CD14-positive monocyte (primary cell): ENCODE results near the gene POU2AF1. TPM values are rescaled to one million over a fixed set of nuclear protein-coding genes. Genes with fewer than 3 reads are reported as not detected.

Source experiments
- DNase-seq, 3 donors: peaks; one replicate each; pipeline ENCODE4 v3.0.0-alpha.2; 2011 to 2022
- H2AFZ ChIP-seq: 2 replicates; pipeline ENCODE4 v1.6.0; 2012; ENCODE audit warnings: mild to moderate bottlenecking, low read depth, low read length, inconsistent platforms; ENCODE audit not compliant: insufficient read depth, poor library complexity, severe bottlenecking
- H3K27ac ChIP-seq, 2 donors: 1 replicate in 1 of 2; 2 replicates in 1 of 2; pipeline ENCODE4 v1.5.1; 2012 to 2013; ENCODE audit warnings: low read length in 2 of 2, control low read depth in 1 of 2, inconsistent platforms in 1 of 2, low read depth in 1 of 2, mild to moderate bottlenecking in 1 of 2
- H3K27me3 ChIP-seq, 2 donors: one replicate each; pipeline versions ENCODE4 v1.6.0 to v1.6.1; 2011 to 2013; ENCODE audit warnings: low read length in 2 of 2; ENCODE audit not compliant: control insufficient read depth in 2 of 2, insufficient read depth in 2 of 2
- H3K36me3 ChIP-seq, 2 donors: replicated peaks in 1 of 2; 1 replicate in 1 of 2; 2 replicates in 1 of 2; pipeline versions ENCODE4 v1.5.1 to v1.6.1; 2012 to 2013; ENCODE audit warnings: low read length in 2 of 2, control low read depth in 1 of 2, inconsistent platforms in 1 of 2, mild to moderate bottlenecking in 1 of 2; ENCODE audit not compliant: insufficient read depth in 2 of 2, control insufficient read depth in 1 of 2
- H3K4me1 ChIP-seq, 2 donors: 1 replicate in 1 of 2; 2 replicates in 1 of 2; pipeline versions ENCODE4 v1.5.1 to v1.6.1; 2012 to 2013; ENCODE audit warnings: low read length in 2 of 2, control low read depth in 1 of 2, inconsistent platforms in 1 of 2, mild to moderate bottlenecking in 1 of 2, moderate library complexity in 1 of 2; ENCODE audit not compliant: insufficient read depth in 2 of 2, control insufficient read depth in 1 of 2
- H3K4me2 ChIP-seq: replicated peaks from 2 replicates; pipeline ENCODE3; 2012; ENCODE audit warnings: low read length, moderate library complexity, mild to moderate bottlenecking; ENCODE audit not compliant: poor library complexity, severe bottlenecking; ENCODE audit errors: extremely low read depth
- H3K4me3 ChIP-seq, 3 experiments: fragments of 200-600 bp in 1 of 3; sonication (generic) in 1 of 3; replicated peaks in 1 of 3; 1 replicate in 2 of 3; 2 replicates in 1 of 3; pipeline ENCODE4 v1.5.1; 2011 to 2013; ENCODE audit warnings: low read length in 3 of 3, mild to moderate bottlenecking in 3 of 3, control low read depth in 2 of 3, low read depth in 2 of 3, inconsistent platforms in 1 of 3, moderate library complexity in 1 of 3
- H3K79me2 ChIP-seq: 2 replicates; pipeline ENCODE4 v1.6.0; 2012; ENCODE audit warnings: mild to moderate bottlenecking, control low read depth, inconsistent platforms, low read length, moderate library complexity; ENCODE audit not compliant: insufficient read depth
- H3K9ac ChIP-seq: 2 replicates; pipeline ENCODE4 v1.6.0; 2017; ENCODE audit warnings: low read length, mild to moderate bottlenecking; ENCODE audit not compliant: insufficient read depth, poor library complexity, severe bottlenecking
- H3K9me3 ChIP-seq, 2 donors: replicated peaks in 1 of 2; 1 replicate in 1 of 2; 2 replicates in 1 of 2; pipeline versions ENCODE4 v1.5.1 to v1.6.1; 2012 to 2013; ENCODE audit warnings: low read length in 2 of 2, control low read depth in 1 of 2; ENCODE audit not compliant: control insufficient read depth in 1 of 2, insufficient read depth in 1 of 2
- H4K20me1 ChIP-seq: 2 replicates; pipeline ENCODE4 v1.6.0; 2012; ENCODE audit warnings: mild to moderate bottlenecking, low read length, control low read depth, moderate library complexity; ENCODE audit not compliant: insufficient read depth
- H3K27ac Mint-ChIP-seq, 7 donors: one replicate each; pipeline ENCODE4 v1.8.0; 2020; ENCODE audit warnings: mild to moderate bottlenecking in 7 of 7, mixed read lengths in 7 of 7, moderate library complexity in 6 of 7, inconsistent platforms in 2 of 7
- H3K27me3 Mint-ChIP-seq, 3 donors: one replicate each; pipeline ENCODE4 v1.8.0; 2021 to 2022; ENCODE audit warnings: low read depth in 3 of 3, mild to moderate bottlenecking in 3 of 3, mixed read lengths in 3 of 3, moderate library complexity in 3 of 3, inconsistent platforms in 1 of 3
- H3K36me3 Mint-ChIP-seq, 2 donors: one replicate each; pipeline ENCODE4 v1.8.0; 2020; ENCODE audit warnings: mixed read lengths in 2 of 2, inconsistent platforms in 1 of 2, mild to moderate bottlenecking in 1 of 2
- H3K4me1 Mint-ChIP-seq: one replicate; pipeline ENCODE4 v1.8.0; 2020; ENCODE audit warnings: mild to moderate bottlenecking, mixed read lengths
- H3K4me3 Mint-ChIP-seq, 2 donors: one replicate each; pipeline ENCODE4 v1.8.0; 2020; ENCODE audit warnings: mild to moderate bottlenecking in 2 of 2, mixed read lengths in 2 of 2, moderate library complexity in 1 of 2
- H3K9me3 Mint-ChIP-seq, 7 donors: one replicate each; pipeline ENCODE4 v1.8.0; 2020 to 2022; ENCODE audit warnings: mixed read lengths in 7 of 7, mild to moderate bottlenecking in 6 of 7, moderate library complexity in 6 of 7, inconsistent platforms in 2 of 7
- WGBS: methylation state at CpG from one replicate; pipeline ENCODE4 v1.1.5; 2013; ENCODE audit warnings: missing lambda C conversion rate; ENCODE audit not compliant: insufficient coverage; 5-methylcytosine and 5-hydroxymethylcytosine counted together
- intact Hi-C, 2 donors: fragments of 100-400 bp; cut with micrococcal nuclease; formaldehyde crosslinking; loops; one replicate each; pipeline versions ENCODE4 v1.15.0 to v1.15.1; 2023
- polyA plus RNA-seq, 3 donors: library from polyadenylated mRNA; depleted of rRNA in 1 of 3; unstranded in 2 of 3; stranded (reverse) in 1 of 3; fragments of 300-500 nt in 2 of 3; fragments of >200 nt in 1 of 3; fragmentation: Illumina TruSeq in 2 of 3; gene quantifications; 1 replicate in 2 of 3; 2 replicates in 1 of 3; pipeline ENCODE4 v1.2.3, GENCODE V29; 2012 to 2021
- TF ChIP-seq, protein P1 (sequence below): fragments of 200-600 bp; IDR thresholded peaks from one replicate; pipeline ENCODE4 v1.8.0; 2022; ENCODE audit warnings: antibody characterized with exemption, mild to moderate bottlenecking

The POU2AF1 gene
- polyA plus RNA-seq, 3 donors = 0.07 to 0.12 (median 0.09) TPM

- TF ChIP-seq, protein P1, sequence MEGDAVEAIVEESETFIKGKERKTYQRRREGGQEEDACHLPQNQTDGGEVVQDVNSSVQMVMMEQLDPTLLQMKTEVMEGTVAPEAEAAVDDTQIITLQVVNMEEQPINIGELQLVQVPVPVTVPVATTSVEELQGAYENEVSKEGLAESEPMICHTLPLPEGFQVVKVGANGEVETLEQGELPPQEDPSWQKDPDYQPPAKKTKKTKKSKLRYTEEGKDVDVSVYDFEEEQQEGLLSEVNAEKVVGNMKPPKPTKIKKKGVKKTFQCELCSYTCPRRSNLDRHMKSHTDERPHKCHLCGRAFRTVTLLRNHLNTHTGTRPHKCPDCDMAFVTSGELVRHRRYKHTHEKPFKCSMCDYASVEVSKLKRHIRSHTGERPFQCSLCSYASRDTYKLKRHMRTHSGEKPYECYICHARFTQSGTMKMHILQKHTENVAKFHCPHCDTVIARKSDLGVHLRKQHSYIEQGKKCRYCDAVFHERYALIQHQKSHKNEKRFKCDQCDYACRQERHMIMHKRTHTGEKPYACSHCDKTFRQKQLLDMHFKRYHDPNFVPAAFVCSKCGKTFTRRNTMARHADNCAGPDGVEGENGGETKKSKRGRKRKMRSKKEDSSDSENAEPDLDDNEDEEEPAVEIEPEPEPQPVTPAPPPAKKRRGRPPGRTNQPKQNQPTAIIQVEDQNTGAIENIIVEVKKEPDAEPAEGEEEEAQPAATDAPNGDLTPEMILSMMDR = no peak
- WGBS = 87% methylated on average over 1 of the region's 4 CpGs
- no peaks in the 10 kb centered on the region for H3K4me1 Mint-ChIP-seq
- no peak overlapping the region for H3K27ac Mint-ChIP-seq
- intact Hi-C loops = no loop called here
- Histone ChIP-seq H3K9me3 (no peaks in the 10 kb centered on the region), H4K20me1 (no peaks in the 10 kb centered on the region), H2AFZ (no peak overlapping the region), H3K79me2 (no peaks in the 10 kb centered on the region), H3K36me3 (no peaks in the 10 kb centered on the region), H3K27ac (no peak overlapping the region), H3K4me3 (no peak overlapping the region), H3K27me3 (no peaks in the 10 kb centered on the region), H3K4me2 (no peak overlapping the region), H3K9ac (no peak overlapping the region), H3K4me1 (no peaks in the 10 kb centered on the region)
- H3K9me3 Mint-ChIP-seq = peaks cover 0 to 2% (median 0%) of the 10 kb centered on the region in 7 donors
- H3K4me3 Mint-ChIP-seq = no peak overlapping the region
- H3K36me3 Mint-ChIP-seq = no peaks in the 10 kb centered on the region
- H3K27me3 Mint-ChIP-seq = peaks cover 0 to 2% (median 0%) of the 10 kb centered on the region in 3 donors
- DNase-seq = no peak
Measured at GRCh38 chr11:111331711-111332479, 47.2 kb downstream of the POU2AF1 start.

DNA sequence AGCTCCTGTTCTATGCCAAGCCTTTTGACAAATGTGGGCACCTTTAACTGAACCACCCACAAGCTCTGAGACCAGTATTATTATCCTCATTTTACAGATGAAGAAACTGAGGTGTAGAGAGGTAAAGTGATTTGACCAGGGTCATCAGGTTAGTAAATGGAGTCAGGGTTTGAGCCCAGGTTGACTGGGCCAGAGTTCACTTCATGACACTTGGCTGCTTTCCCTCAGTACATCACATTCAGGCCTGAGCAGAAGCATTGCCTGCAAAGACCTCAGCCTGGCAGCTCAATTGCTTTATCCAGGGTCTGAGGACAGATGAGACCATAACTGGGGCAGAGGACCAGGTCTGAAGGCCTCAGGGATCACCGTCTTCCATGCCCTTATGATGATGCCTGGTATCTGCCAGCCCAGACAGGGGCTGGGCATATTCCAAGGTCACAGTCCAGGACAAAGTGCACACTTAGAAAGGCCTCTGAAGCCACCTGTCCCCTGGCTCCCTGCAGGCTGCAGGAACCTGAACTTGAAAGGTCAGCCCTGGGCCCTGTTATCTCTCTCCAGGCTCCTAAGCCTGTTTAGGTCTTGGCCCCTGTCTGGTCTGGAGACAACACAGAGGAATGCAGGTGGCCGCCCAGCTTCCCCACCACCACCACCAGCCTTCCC is 48.7 kb downstream of the POU2AF1 start:
- Histone ChIP-seq H3K4me1 (no peaks in the 10 kb centered on the region), H3K79me2 (no peaks in the 10 kb centered on the region), H3K9ac (no peak overlapping the region), H3K27ac (no peak overlapping the region), H3K27me3 (no peaks in the 10 kb centered on the region), H3K4me3 (no peak overlapping the region), H3K4me2 (no peak overlapping the region), H4K20me1 (no peaks in the 10 kb centered on the region), H3K9me3 (no peaks in the 10 kb centered on the region), H3K36me3 (no peaks in the 10 kb centered on the region), H2AFZ (no peak overlapping the region)
- intact Hi-C loops = no loop called here
- 89% methylated on average over 1 of the region's 2 CpGs for WGBS
- Mint-ChIP-seq H3K9me3 (peaks cover 0 to 2% (median 0%) of the 10 kb centered on the region in 7 donors), H3K36me3 (no peaks in the 10 kb centered on the region), H3K27me3 (peaks cover 0 to 2% (median 0%) of the 10 kb centered on the region in 3 donors), H3K27ac (no peak overlapping the region), H3K4me1 (no peaks in the 10 kb centered on the region), H3K4me3 (no peak overlapping the region)
- TF ChIP-seq, protein P1 = no peak
- DNase-seq = no peak
